NCI-H2029 (cell line): ENCODE data around the gene MUS81.

Experiments
- DNase-seq: peaks from one replicate; lab custom pipeline; 2025; lab: John Stamatoyannopoulos, UW

Gene MUS81

DNA sequence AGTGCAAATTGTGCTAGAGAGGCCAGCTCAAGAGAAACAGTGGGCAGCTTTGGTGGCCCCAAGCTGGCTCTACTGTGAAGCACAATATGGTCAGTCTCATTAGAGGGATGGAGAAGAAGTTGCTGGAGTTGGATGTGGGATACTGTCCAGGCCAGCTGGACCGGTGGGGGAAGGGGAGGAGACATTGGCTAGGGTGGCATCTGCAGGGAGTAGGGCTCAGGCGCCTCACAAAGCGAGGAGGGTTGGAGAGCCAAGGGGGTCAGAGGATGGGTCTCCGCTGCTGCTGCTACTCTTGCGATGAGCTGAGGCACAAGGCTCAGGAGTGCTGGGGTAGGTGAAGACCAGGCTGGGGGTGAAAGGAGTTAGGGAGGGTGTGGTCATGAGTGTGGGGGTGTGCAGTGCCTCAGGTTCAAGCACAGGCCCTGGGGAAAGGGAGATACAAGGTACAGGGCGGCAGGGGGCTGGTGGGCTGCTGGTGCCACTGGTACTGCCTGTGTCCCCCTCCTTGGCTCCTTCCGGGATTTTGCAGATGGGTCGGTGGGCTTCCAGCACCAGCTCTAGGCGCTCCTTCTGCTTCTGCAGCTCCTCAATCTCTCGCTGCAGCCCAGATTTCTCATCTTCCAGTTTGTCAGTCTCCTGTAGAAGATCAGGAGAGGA is 32.6 kb downstream of the MUS81 start:
- no peak for DNase-seq

DNA sequence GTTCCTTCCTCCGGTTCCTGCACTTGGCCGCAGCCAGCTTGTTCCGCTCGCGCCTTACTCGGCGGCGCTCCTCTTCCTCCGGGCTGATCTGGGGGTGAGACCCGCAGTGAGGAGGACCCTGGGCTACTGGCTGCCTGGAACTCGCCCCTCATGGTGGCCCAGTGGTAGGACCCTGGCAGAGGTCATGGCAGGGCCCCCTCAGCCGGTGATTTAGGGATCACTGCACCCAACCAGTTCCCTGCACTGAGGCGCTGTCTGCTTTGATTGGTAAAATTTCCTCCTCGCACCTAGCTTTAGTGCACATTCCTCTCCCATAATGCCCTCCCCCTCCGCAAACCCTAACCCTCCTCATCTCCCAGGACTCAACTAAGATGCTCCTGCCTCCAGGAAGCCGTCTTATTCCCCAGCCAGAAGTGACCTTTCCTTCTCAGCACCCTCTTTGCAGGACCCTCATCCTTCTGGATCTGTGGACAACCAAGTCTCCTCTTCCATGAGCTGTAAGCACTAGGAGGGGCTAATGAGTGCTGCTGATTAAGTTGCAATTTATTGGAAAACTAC is 33.9 kb downstream of the MUS81 start:
- DNase-seq = no peak

DNA sequence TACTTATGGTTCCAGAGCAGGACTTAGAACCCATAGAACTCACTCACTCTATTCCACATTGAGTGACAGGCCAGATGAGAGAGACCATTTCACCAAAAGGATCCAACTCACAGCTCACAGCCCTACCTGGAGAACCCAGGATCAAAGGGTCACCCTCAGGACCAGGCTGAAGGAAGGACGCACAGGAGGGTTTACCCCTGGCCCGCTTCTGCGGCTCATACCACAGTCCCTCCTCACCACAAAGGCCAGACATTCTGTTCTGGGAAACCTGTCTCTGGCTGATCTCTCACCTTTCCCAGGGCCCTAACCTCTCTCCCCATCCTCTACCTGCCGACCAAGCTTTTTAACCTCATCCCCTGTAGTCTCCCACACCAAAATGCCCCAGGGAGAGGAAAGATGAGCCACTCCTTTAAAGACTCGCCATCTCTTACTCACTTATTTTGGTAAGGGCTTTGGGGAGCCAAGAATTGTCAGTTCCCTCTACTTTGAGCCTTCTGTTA is 35.3 kb downstream of the MUS81 start:
- no peak for DNase-seq

DNA sequence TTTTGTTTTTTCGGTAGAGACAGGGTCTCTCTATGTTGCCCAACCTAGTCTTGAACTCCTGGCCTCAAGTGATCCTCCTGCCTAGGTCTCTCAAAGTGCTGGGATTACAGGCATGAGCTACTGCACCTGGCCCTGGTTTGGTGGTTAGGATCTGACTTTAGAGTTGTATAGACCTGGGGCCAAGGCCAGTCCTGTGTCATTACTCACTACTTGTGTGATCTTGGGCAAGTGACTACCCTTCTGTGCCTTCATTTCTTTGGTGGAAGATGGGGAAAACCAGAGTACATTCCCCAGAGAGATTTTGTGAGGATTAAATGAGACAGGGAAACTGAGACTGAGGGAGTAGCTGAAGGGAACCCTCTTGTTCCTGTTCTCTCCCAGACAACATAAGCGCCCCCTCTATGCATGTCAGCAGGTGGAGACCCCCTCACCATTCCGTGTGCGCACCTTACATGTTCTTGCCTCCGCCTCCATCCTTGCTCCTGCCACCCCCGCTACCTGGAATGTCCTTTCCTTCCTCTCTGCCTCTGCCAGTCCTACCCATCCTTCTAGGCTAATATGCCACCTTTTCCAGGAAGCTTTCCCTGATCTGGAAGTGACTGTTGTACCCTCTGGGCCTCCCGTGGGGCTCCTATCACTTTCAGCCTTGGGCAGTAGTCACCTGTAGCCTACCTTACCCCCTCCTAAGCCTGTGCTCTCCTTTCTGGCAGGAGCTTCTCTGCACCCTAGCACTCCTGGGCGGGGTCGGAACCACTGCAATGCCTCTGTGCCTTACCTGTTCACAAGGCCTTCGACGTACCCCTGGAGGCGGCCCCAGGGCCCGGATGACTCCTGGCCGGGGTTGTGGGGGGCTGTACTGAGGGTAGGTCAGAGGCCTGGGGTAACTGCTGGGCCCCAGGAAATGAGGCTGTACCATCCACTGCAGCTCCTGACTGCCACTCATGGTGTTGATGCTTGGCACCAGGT is 36.1 kb downstream of the MUS81 start:
- no peak for DNase-seq

DNA sequence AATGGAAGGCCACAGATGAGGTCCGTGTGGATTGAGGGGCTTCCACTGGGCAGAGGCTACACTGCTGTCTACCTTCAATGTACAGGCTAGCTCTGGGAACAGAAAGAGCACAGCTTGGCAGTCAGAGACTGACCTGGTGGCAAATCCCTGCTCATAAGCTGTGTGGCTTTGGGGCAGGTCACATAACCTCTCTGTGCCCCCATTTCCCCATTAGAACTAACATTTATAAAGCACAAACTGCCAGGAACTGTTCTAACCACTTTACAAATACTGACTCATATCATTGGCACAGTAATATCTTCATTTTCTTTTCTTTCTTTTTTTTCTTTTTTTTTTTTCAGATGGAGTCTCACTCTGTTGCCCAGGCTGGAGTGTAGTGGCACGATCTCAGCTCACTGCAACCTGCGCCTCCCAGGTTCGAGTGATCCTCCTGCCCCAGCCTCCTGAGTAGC is 36.8 kb downstream of the MUS81 start:
- no peak for DNase-seq

DNA sequence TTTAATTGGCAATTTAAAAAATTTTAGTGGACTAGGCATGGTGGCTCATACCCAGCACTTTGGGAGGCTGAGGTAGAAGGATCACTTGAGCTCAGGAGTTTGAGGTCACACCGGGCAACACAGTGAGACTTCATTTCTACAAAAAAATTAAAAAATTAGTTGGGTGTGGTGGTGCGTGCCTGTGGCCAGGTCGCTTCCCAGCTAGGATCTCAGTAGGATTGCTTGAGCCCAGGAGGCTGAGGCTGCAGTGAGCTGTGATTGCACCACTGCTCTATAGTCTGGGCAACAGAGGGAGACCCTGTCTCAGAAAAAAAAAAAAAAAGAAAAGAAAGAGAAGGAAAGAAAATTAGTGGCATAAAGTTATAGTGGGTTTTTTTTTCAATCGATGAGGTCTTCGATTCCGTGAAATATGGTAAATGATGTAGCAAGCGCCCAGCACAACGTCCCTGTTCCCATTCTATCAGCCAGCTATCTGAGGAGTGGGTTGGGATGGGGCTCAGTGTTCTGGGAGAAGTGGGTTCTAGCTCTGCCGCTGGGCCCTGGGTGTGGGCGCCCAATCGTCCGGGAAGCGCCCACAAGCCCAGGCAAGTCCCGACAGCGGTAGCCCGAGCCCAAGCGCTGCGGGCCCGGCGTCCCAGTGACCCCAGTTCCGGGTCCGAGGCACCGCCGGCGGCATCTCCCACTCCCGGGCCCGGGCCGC is 38.6 kb downstream of the MUS81 start:
- DNase-seq = no peak

DNA sequence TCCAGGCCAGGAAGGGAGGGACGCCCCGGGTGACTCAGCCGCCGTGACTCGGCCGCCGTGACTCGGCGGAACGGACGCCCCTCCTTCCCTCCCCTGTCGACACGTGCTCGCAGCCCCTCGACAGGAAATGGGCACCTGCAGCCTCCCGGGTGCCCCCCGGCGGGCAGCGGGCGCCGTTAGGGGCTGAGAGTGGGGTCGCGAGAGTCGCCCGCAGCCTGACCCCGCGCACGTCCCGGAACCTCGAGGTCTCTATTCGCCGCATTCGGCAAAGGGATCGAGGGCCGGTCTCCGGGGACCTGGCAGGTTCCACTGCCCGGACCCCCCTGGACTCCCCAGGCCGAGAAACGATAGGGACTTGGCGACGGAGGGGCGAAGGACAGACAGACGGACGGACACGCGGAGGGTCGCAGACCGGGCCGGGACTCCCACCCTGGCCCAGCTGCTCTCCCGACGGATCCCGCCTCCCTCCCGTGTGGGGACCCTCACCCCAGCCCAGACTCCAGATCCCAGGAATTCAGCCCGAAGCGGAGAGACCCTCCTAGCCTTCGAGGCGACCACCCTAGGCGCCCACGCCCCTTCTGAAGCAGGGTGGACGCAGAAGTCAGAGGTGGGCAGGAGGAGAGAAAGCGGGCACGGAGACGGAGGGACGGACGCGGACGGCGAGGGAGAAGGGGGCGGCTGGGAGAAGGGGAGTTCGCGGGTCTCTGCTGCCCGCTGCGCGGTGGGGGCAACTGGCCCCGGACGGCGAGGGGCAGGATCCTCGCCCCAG is 39.3 kb downstream of the MUS81 start:
- no peak for DNase-seq

DNA sequence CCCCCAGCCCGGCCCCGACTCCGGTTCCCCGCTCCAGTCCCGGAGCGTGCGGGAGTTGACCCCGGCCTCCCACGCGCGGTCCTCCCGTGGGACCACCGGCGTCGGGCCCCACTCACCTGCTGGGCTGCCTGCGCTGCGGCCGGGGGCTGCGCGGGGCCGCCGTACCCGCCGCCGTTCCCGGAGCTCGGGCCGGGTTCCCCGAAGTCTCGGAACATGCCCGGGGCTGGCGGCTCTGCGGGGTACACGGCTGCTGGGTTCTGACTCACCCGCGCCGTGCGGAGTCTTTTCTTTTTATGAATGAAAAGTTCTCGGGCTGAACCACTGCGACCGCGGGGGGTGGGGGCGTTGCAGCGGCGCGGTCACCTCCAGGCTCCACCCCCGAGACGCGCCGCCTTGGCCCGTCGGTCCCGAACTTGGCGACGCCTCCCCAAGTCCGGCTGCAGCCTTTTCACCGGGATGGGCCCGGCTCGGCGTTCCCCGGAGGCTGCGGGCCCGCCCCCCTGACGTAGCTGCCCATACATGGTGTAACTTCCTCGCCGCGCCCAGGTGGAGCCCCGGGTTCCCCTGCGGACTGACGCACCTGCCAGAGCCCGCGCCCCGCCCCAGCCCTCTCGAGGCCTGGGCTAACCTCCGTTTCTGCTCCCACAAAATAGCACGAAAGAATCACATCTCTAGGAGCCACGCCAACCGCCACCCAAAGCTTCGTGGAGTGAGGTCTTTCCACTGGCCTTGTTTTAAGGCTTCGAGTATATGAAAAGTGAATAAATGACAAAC is 40.1 kb downstream of the MUS81 start, which contains the start of gene FOSL1:
TSS of gene FOSL1 (minus strand) at position 264 of the 774 bp plus-strand sequence. CDS start at position 215, 49 bp downstream.
- DNase-seq = peak; percentile 45

DNA sequence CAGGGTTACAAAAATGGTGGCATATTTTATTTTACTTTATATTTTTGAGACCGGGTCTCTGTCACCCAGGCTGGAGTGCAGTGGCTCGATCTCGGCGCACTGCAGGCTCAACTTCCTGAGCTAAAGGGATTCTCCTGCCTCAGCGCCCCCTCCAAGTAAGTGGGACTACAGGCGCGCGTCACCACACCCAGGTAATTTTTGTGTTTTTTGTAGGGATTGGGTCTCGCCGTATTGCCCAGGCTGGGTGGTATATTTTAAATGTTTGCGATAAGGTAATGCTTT is 40.6 kb downstream of the MUS81 start:
- DNase-seq = no peak

DNA sequence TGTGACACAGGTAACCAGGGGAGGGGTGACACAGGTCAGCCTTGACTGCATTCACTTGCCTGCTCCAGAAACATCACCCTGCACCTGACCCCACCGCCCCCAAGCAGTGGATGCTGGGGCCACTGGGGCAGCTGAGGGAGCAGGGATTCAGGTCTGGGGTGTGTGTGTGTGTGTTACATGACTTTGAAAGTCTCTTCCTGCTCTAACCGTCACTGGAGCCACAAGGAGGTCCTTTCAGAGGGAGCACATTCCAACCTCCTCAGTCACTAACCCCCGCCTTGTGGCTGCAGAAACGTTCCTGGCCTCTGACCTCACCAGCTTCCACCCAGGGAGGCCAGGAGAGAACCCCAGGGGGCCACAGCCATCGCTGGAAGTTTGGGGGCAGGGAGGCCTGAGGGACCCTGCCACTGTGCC is 42.8 kb downstream of the MUS81 start:
- DNase-seq = no peak

DNA sequence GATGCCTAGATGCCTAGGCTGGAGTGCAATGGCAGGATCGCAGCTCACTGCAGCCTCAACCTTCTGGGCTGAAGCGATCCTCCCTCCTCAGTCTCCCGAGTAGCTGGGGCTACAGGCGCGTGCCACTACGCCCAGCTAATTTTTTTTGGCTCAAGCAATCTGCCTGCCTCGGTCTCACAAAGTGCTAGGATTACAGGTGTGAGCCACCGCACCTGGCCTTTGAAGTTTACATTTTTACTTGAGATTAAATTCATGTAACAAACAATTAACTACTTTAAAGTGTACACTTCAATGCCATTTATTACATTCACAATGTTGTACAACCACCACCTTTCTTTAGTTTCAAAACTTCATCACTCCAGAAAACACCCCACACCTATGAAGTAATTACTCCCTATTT is 43.5 kb downstream of the MUS81 start:
- no peak for DNase-seq

DNA sequence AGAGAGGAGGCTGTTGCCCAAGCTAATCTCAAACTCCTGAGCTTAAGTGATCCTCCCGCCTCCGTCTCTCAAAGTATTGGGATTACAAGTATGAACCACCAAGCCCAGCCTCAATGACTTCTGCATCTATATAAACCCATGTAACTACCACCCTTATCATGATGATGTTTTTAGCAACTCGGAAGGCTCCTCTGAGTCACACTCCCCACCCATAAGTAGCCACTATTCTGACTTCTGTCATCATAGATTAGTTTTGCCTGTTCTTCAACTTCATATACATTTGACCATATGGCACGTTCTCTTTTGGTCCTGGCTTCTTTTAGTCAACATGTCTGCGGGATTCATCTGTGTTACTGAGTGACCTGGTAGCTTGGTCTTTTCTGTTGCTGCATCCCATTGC is 46.4 kb downstream of the MUS81 start:
- no peak for DNase-seq

DNA sequence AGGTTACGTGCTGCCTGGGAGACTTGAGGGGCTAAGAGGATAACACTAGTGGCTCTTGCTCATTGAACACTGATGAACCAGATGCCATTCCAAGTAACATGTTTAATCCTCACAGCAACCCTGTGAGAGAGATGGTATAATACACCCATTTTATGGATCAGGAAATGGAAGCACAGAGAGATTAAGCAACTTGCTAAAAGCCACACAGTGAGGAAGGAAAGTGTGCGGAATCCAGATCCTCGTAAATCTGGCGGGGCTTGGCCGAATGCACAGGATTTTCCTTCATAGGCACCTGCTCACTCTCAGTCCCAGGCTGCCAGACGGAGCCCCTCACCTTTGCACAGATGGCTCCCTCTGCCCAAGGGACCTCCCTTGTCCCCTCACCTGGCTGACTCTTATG is 47.6 kb downstream of the MUS81 start:
- DNase-seq = no peak

DNA sequence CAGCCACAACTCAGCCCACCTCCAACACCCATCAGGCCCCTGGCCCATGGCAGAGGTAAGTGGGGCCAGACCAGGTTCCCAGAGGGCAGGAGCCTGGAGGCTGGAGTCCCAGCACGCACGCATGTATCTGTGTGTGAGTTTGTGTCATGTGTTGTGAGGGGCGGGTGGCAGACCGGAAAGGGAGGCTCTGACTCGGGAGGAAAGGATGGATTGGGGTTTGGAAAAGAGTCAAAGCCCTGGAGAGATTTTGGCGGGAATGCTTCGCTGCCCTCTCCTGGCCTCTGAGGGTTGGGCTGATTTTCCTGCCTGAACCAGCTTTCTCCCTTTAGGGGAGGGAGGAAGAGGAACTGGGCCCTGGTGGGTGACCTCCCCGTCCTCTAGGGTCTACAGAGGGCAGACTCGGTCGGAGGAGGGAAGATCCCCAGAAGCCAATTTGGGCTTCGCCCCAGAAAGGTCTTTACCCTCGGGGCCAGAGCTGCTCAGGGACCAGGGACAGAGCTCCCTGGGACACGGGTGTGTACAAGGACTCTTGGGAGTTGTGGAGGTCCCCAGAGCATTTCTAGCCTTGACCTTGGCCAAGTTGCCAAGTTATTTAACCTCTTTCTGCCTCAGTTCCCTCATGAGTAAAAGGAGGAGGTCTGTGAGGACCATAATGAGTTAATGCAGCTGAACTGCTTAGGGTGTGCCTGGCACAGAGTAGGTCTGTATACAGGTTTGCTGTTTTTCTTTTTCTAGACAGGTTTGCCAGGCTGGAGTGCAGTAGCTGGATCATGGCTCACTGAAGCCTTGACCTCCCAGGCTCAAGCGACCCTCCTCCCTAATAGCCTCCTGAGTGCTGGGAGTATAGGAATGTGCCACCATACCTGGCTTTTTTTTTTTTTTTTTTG is 51.7 kb downstream of the MUS81 start:
- DNase-seq = peak; percentile 40

DNA sequence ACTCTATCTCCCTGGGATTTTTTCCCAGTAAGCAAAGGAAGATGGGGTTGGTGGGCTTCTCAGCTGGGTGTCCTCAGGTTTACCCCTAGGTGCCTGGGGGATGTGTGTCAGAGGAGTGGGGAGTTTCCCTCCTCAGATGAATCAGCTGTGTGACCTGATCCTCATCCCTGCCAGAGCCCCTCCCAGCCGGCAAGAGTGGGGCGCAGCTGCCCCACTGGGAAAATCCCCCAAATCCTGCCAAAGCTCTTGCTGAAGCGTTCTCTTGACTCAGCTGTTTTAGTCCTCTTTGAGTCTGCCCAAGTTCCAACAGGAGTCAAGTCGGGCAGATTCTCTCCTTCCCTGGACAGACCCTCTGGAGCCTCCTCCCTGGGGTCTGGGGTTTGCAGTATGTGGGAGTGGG is 52.6 kb downstream of the MUS81 start:
- DNase-seq = no peak

DNA sequence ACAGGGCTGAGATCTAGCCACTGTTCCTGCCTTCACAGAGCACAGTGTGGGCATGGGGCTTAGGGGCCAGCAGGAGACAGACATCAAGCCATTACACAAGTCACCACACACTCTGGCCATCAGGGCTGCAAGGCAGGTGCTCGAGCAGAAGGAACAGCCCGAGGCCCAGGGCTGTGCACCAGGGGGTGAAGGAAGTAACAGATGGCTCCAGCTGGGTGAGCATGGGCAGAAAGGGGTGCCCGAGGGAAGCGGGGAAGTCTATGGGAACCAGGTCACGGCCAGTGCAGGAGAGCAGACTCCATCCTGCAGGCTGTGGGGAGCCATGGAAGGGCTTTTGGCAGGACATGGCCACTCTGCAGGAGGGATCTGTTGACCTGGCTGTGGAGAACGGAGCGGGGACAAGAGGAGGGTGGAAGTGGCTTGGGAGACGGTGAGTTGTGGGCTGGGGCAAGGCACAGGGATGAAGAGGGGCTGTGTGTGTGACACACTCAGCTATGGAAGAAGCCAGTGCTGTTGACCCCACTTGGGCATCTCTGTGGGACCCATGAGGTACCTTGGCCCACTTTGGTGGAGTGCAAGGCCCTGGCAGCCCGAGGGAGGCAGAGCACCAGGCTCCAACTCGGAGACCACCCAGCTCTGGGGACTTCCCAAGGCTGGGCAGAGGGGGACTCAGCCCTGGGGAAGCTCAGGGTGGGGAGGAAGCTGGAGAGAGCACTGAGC is 55.0 kb downstream of the MUS81 start:
- DNase-seq = no peak

DNA sequence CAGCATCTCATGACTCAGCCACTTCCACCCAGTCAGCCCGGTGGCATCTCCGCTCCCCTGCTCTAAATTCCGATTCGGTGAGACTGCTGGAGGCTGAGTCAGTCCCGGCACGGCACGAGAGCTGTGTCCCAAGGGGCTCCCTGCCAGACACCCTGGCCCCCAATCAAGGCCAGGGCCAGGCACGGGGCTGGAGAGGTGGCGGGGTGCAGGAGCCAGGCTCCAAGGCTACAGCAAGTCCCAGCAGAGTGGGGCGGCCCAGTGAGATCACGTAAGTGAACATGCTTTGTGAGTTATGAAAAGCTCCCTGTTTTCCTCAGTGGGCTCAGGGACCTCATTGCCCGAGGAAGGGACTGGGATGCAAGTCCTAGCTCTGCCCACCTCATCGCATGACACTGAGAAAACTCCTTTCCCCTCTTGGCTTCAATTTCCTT is 55.6 kb downstream of the MUS81 start:
- no peak for DNase-seq
